GM18870 (cell line): ENCODE measurements around the gene ARID1B.

ENCODE experiments used
- ATAC-seq: cut with Tn5 transposase; IDR thresholded peaks from one replicate; pipeline ENCODE4 v1.9.1; 2021; ENCODE audit warnings: moderate library complexity; ENCODE audit not compliant: unreplicated experiment

ARID1B gene

GRCh38 chr6:157090736-157091135 is 313.6 kb downstream of the ARID1B start:
- no peak for ATAC-seq

GRCh38 chr6:157091243-157091642 is 314.1 kb downstream of the ARID1B start:
- ATAC-seq = no peak

- ATAC-seq = no peak
These were observed 314.8 kb downstream of the ARID1B start for GRCh38 chr6:157091856-157092460.

DNA sequence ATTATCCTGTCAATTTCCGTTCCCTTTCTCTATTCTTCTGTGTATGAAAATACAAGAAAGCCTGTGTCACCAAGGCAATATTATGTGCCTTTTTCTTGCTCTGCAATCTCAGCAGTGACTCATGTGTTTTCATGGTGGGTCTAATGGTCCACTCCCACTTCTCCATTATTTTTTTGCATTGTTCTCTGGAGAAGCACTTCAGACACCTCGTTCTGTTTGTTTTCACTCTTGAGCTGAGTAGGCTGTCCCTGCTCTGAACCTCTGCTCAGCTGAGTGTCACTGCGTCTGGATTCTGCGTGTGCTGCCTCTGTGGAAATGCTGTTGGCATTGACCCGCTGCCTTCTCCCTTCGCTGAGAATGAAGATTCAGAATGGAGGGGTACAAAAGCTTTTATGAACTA is 315.6 kb downstream of the ARID1B start:
- ATAC-seq = no peak

- no peak for ATAC-seq
These were observed 316.4 kb downstream of the ARID1B start for GRCh38 chr6:157093536-157093935.

- ATAC-seq = peak; percentile 60
These were observed 316.9 kb downstream of the ARID1B start for GRCh38 chr6:157094038-157094437.

GRCh38 chr6:157095084-157095483 is 317.9 kb downstream of the ARID1B start:
- ATAC-seq = no peak

- no peak for ATAC-seq
These were observed 318.4 kb downstream of the ARID1B start for GRCh38 chr6:157095569-157095968.

DNA sequence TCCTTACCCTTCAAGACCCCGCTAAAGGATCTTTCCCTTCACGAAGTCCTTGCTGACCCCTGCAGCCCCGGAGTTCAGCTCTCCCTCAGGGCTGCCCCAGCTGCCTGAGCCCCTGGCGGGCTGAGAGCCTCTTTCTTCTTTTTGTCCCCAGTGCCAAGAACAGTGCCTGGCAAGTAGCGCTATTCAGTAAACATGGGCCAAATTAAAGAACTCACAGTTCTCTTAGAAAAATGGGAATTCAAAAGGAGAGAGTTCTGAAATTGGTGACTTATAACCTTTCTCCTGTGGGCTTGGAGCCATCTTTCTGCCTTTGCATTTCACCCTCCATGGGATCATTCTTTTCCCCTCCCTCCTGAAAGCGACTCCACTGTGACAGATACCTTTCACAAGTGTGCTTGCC is 318.9 kb downstream of the ARID1B start:
- no peak for ATAC-seq

- no peak for ATAC-seq
These were observed 319.3 kb downstream of the ARID1B start for GRCh38 chr6:157096522-157096921.

GRCh38 chr6:157097255-157097955 is 320.2 kb downstream of the ARID1B start:
- ATAC-seq = no peak

- ATAC-seq = no peak
These were observed 321.8 kb downstream of the ARID1B start for GRCh38 chr6:157098999-157099398.

- ATAC-seq = peak; percentile 99
These were observed 322.9 kb downstream of the ARID1B start for GRCh38 chr6:157099912-157100593.

DNA sequence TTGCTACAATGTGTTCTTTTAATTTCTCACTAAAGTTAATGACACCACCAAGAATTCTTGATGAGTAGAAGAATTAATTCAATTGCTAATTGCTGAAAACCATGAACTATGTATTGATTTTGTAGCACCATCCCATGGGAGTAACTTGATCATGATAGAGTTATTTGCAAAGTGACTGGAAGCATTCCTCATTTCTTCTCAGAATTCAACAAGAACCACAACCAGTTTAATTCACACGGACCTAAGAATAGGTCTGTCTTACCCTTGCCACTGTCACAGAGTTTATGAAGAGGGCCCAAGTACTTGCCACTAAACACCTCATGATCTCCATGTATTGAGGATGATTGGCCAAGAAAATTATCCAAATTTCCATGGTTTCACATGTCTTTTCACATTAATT is 324.0 kb downstream of the ARID1B start:
- ATAC-seq = no peak

DNA sequence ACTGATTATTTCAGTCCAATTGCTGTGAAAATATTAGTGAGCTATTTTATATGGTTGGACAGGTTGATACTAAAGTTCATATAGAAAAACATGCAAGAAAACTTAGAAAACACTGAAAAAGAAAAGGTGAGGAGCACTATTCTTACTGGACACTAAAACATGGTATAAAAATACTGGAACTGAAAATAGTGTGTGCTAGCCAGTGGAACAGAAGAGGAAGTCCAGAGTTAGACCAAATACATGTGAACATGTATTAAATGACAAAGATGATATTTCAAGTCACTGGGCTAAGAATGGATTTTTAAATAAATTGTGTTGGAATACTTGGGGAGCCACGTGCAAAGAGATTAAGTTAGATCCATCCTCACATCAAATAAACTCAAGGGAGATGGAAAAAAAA is 327.6 kb downstream of the ARID1B start:
- no peak for ATAC-seq

- ATAC-seq = no peak
These were observed 329.3 kb downstream of the ARID1B start for GRCh38 chr6:157106487-157106886.

DNA sequence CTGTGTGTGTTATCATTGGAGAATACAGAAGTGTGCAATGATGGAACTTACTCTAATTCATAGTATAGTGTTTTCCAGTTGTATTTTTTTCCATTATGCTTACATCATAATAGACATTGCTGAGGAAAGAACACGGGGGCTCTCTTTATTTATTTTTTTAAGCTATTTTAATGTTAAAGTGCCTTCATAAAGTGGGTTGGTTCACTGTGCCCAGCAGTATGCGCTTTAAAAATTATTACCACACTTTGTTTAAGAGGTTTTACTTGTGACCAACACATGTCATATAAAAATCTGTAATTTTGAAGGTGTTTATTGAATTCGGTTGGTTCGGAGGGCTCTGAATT is 330.4 kb downstream of the ARID1B start:
- no peak for ATAC-seq

DNA sequence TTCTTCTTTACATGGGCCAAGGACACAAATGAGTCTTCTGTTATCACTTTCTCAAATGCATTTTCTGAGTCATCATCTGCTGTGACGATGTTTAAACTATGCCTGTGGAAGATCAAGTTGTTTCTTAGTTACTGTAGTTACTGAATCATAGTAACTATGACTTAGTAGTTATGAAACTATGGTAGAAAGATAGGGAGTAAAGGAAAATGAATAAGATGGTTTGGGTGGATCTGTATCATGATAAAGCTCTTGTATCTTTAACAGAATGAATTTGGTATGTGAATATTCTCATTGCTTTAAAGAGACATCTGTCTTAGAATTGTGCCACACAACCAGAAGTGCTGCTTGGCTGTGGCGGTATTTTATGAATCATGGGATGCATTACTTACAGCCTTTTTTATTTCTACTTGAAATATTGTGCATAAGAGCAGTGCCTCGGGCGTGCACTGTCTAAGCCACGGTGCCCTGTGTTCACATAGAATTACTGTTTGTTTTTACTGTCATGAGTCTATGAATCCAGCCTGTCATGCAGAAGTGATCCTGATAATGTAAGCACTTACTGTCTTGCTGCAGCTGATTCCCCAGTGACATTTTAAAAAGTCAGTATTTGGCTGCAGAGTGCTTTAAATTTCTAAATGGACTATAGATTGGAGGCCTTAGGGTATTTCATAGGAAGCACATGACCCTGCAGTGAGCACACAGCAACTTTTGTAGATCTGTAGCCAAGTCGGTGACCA is 330.9 kb downstream of the ARID1B start:
- no peak for ATAC-seq

DNA sequence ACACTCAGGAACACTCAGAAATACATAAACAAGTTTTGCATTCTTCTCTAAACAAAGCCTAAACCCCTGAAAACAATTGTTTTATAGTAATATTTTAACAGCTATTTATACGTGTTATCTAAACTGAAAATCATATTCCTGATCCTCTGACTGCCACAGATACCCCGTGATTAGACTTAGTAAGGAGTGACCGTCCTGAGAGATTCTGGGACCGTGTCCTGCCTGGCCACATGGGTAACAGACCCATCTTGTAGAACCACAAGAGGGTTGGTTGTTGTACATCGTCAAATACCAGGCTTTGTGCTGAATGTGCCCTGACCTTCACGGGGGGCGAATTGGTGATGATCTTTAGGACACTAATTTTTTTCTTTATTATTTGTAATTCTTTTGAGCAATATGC is 331.7 kb downstream of the ARID1B start:
- ATAC-seq = no peak

GRCh38 chr6:157110607-157111006 is 333.4 kb downstream of the ARID1B start:
- no peak for ATAC-seq

DNA sequence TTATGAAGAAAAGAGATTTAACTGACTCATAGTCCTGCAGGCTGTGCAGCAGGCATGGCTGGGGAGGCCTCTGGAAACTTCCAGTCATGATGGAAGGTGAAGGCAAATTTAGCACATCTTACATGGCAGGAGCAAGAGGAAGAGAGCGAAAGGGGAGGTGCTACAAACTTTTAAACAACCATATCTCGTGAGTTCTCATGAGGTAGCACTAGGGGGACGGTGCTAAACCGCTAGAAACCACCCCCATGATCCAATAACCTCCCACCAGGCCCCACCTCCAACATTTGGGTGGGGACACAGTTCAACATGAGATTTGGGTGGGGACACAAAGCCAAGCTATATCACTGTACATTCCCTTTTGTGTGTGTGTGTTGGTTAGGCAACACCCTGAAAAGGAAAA is 336.2 kb downstream of the ARID1B start:
- ATAC-seq = no peak

DNA sequence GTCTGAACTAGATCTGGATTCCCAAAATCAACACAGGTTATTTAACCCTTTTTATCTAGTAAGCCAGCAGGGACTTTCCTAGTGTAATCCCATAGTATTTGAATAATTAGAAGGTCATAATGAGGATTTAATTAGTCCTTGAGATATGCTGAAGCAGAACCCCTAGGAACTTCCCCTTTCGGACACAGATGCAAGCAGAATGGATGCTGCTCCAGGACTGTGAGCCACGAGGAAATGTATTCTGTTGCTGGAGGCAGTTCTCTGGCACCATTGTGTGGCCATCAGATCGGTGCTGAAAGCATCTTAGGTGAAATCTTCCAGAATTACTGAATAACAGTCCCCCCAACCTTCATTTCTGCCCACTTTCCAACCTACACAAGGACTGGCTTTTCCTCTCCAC is 339.2 kb downstream of the ARID1B start:
- no peak for ATAC-seq
